Neural cell (in vitro differentiated cells): Measurements from ENCODE around the gene ERCC4. TPM values are rescaled to one million over a fixed set of nuclear protein-coding genes. Genes with fewer than 3 reads are reported as not detected.

Source experiments
- H2AFZ ChIP-seq: fragments of 200-600, 300-800 bp; sonication (generic), shearing (Covaris generic); 2 replicates; pipeline ENCODE4 v1.6.0; 2014; ENCODE audit warnings: low read depth, mild to moderate bottlenecking, antibody characterized with exemption, low read length, moderate library complexity
- H3F3A ChIP-seq: fragments of 200-600 bp; shearing (Covaris generic); 2 replicates; pipeline ENCODE4 v1.6.1; 2016; ENCODE audit warnings: mild to moderate bottlenecking, moderate library complexity, mixed read lengths, antibody characterized with exemption, low read length; ENCODE audit not compliant: insufficient read depth, poor library complexity, severe bottlenecking
- H3K27ac ChIP-seq: fragments of 200-600, 300-800 bp; sonication (generic), shearing (Covaris generic); 2 replicates; pipeline ENCODE4 v1.5.1; 2014; ENCODE audit warnings: mild to moderate bottlenecking, low read length, moderate library complexity
- H3K27me3 ChIP-seq: fragments of 300-800, 200-600 bp; sonication (generic), shearing (Covaris generic); 2 replicates; pipeline ENCODE4 v1.6.0; 2014; ENCODE audit warnings: mild to moderate bottlenecking, low read depth, low read length, moderate library complexity; ENCODE audit not compliant: insufficient read depth
- H3K36me3 ChIP-seq: fragments of 300-800, 200-600 bp; sonication (generic), shearing (Covaris generic); 2 replicates; pipeline ENCODE4 v1.5.1; 2014; ENCODE audit warnings: mild to moderate bottlenecking, antibody characterized with exemption, low read length, moderate library complexity; ENCODE audit not compliant: insufficient read depth
- H3K4me2 ChIP-seq: fragments of 300-800, 200-600 bp; sonication (generic), shearing (Covaris generic); 2 replicates; pipeline ENCODE4 v1.6.0; 2014; ENCODE audit warnings: mild to moderate bottlenecking, low read length
- H3K4me3 ChIP-seq: fragments of 300-800, 200-600 bp; sonication (generic), shearing (Covaris generic); 2 replicates; pipeline ENCODE4 v1.5.1; 2014; ENCODE audit warnings: mild to moderate bottlenecking, low read length, moderate library complexity
- H3K79me2 ChIP-seq: fragments of 200-600 bp; shearing (Covaris generic); replicated peaks from 2 replicates; pipeline ENCODE4 v1.6.0; 2014; ENCODE audit warnings: mild to moderate bottlenecking, low read length, moderate library complexity; ENCODE audit not compliant: insufficient read depth
- H3K9ac ChIP-seq: fragments of 300-800, 200-600 bp; sonication (generic), shearing (Covaris generic); 2 replicates; pipeline ENCODE4 v1.6.1; 2016; ENCODE audit warnings: mild to moderate bottlenecking, low read length, mixed read lengths
- H3K9me2 ChIP-seq: fragments of 200-600 bp; shearing (Covaris generic); 2 replicates; pipeline ENCODE4 v1.6.1; 2016; ENCODE audit warnings: mild to moderate bottlenecking, low read length, mixed read lengths; ENCODE audit not compliant: insufficient read depth
- H3K9me3 ChIP-seq: fragments of 200-600, 300-800 bp; sonication (generic), shearing (Covaris generic); 2 replicates; pipeline ENCODE4 v1.6.1; 2016; ENCODE audit warnings: mild to moderate bottlenecking, mixed run types, low read length, moderate library complexity, mixed read lengths
- H4K20me1 ChIP-seq: fragments of 200-600 bp; shearing (Covaris generic); 2 replicates; pipeline ENCODE4 v1.6.1; 2016; ENCODE audit warnings: mild to moderate bottlenecking, mixed run types; ENCODE audit not compliant: insufficient read depth
- EP300 ChIP-seq: fragments of 450-650 bp; conservative IDR thresholded peaks from 2 replicates; pipeline ENCODE4 v1.6.1; 2014; ENCODE audit warnings: antibody characterized with exemption, mild to moderate bottlenecking, moderate library complexity; ENCODE audit not compliant: poor library complexity, severe bottlenecking
- EZH2 ChIP-seq: fragments of 200-600, 300-800 bp; shearing (Covaris generic), sonication (generic); IDR thresholded peaks from 2 replicates; pipeline ENCODE4 v1.6.1; 2014; ENCODE audit warnings: antibody characterized with exemption, low read length, borderline replicate concordance, mild to moderate bottlenecking; ENCODE audit not compliant: insufficient read depth, poor library complexity, severe bottlenecking
- MXI1 ChIP-seq: fragments of 450-650 bp; conservative IDR thresholded peaks from 2 replicates; pipeline ENCODE4 v1.6.1; 2014; ENCODE audit warnings: antibody characterized with exemption, mild to moderate bottlenecking; ENCODE audit not compliant: poor library complexity, severe bottlenecking
- POLR2AphosphoS5 ChIP-seq: IDR thresholded peaks from 2 replicates; pipeline ENCODE4 v1.6.1; 2012
- RAD21 ChIP-seq: fragments of 450-650 bp; conservative IDR thresholded peaks from 2 replicates; pipeline ENCODE4 v1.6.1; 2014; ENCODE audit warnings: antibody characterized with exemption, mild to moderate bottlenecking, moderate library complexity
- SMC3 ChIP-seq: fragments of 450-650 bp; conservative IDR thresholded peaks from 2 replicates; pipeline ENCODE4 v1.6.1; 2014; ENCODE audit warnings: antibody characterized with exemption, mild to moderate bottlenecking, moderate library complexity; ENCODE audit not compliant: poor library complexity
- TAF1 ChIP-seq: IDR thresholded peaks from 2 replicates; pipeline ENCODE4 v1.6.1; 2012; ENCODE audit warnings: low read depth
- polyA plus RNA-seq: library from polyadenylated mRNA; depleted of rRNA; stranded (reverse); fragments of >200 nt; gene quantifications from 2 replicates; pipeline ENCODE4 v1.2.3, GENCODE V29; 2014
- TF ChIP-seq, protein P1 (sequence below): fragments of 450-650 bp; IDR thresholded peaks from 2 replicates; pipeline ENCODE4 v1.5.1; 2014; ENCODE audit warnings: antibody characterized with exemption, mild to moderate bottlenecking, moderate library complexity; ENCODE audit not compliant: poor library complexity, severe bottlenecking
- TF ChIP-seq, protein P2 (sequence below): IDR thresholded peaks from 2 replicates; pipeline ENCODE4 v1.6.1; 2012; ENCODE audit warnings: borderline replicate concordance

The ERCC4 gene
- polyA plus RNA-seq, 1 donor from 2014 or later = 5.8 TPM

DNA sequence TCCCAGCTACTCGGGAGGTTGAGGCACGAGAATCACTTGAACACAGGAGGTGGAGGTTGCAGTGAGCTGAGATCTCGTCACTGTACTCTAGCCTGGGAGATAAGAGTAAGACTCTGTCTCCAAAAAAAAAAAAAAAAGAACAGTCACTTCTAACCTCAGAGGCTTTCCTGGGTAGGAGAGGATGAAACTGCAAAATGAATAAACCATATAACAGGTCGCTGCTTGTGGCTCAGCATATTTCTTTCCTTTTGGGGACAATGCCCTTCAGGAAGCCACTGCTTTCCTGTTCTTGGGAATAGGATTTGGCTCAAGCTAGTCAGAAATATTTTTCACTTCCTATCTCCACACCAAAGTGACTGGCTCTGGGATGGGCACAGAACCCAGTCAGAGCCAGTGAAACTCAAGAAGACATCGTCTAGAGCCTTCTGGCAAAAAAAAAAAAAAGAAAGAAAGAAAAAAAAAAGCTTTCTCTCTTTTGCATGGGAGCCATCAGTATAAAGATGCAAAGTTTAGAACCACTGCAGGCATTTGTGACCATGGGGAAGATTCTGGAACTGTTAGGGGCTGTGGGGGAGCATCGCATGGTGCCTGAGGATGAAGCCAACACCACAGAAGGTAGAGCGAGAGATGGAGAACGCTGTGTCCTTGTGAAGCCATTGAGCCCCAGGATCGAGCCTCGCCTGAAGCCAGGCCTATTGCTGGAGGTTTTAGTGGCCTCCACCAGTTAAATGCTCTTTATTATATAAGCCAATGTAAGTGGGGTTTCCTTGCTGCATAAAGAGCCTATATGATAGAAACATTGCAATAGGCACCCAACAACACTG, 79.3 kb downstream of the ERCC4 start:
- Histone ChIP-seq H3F3A (no peaks in the 10 kb centered on the region), H4K20me1 (no peaks in the 10 kb centered on the region), H3K27me3 (no peaks in the 10 kb centered on the region), H3K27ac (no peak overlapping the region), H3K9me3 (no peaks in the 10 kb centered on the region), H3K4me3 (no peak overlapping the region), H2AFZ (no peak overlapping the region), H3K79me2 (no peaks in the 10 kb centered on the region), H3K4me2 (no peak overlapping the region), H3K9me2 (no peaks in the 10 kb centered on the region), H3K9ac (no peak overlapping the region), H3K36me3 (no peaks in the 10 kb centered on the region)
- TF ChIP-seq, protein P1, sequence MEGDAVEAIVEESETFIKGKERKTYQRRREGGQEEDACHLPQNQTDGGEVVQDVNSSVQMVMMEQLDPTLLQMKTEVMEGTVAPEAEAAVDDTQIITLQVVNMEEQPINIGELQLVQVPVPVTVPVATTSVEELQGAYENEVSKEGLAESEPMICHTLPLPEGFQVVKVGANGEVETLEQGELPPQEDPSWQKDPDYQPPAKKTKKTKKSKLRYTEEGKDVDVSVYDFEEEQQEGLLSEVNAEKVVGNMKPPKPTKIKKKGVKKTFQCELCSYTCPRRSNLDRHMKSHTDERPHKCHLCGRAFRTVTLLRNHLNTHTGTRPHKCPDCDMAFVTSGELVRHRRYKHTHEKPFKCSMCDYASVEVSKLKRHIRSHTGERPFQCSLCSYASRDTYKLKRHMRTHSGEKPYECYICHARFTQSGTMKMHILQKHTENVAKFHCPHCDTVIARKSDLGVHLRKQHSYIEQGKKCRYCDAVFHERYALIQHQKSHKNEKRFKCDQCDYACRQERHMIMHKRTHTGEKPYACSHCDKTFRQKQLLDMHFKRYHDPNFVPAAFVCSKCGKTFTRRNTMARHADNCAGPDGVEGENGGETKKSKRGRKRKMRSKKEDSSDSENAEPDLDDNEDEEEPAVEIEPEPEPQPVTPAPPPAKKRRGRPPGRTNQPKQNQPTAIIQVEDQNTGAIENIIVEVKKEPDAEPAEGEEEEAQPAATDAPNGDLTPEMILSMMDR = no peak
- TF ChIP-seq MXI1 (no peak), TAF1 (no peak), EZH2 (no peak), RAD21 (no peak)
- TF ChIP-seq, protein P2, sequence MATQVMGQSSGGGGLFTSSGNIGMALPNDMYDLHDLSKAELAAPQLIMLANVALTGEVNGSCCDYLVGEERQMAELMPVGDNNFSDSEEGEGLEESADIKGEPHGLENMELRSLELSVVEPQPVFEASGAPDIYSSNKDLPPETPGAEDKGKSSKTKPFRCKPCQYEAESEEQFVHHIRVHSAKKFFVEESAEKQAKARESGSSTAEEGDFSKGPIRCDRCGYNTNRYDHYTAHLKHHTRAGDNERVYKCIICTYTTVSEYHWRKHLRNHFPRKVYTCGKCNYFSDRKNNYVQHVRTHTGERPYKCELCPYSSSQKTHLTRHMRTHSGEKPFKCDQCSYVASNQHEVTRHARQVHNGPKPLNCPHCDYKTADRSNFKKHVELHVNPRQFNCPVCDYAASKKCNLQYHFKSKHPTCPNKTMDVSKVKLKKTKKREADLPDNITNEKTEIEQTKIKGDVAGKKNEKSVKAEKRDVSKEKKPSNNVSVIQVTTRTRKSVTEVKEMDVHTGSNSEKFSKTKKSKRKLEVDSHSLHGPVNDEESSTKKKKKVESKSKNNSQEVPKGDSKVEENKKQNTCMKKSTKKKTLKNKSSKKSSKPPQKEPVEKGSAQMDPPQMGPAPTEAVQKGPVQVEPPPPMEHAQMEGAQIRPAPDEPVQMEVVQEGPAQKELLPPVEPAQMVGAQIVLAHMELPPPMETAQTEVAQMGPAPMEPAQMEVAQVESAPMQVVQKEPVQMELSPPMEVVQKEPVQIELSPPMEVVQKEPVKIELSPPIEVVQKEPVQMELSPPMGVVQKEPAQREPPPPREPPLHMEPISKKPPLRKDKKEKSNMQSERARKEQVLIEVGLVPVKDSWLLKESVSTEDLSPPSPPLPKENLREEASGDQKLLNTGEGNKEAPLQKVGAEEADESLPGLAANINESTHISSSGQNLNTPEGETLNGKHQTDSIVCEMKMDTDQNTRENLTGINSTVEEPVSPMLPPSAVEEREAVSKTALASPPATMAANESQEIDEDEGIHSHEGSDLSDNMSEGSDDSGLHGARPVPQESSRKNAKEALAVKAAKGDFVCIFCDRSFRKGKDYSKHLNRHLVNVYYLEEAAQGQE = no peak

DNA sequence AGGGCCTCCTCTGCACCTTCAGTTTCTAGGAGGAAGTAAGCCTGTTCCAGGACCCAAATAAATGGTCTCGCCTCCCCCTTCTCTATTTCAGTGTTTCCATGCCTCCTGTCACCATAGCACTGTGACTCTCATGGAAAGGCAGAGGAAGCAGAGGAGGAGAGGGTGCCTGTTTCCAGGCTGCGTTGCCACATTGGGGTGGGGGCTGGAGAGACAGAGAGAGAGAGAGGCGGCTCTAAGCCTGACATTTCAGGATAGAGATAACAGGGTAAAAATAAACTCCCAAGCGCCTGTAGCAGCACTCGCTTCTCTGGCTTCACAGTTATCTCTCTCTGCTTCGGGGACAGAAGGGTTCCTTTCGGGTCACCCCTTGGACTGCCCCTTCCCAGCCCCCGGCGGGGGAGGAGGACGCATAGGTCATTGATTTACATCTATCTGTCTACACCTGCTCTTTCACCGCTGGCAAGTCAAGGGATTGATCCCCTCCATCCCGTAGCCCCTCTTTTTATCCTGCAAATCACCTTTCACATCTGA, 80.0 kb downstream of the ERCC4 start:
- no peaks in the 10 kb centered on the region for H3K9me2 ChIP-seq
- TF ChIP-seq EP300 (no peak), POLR2AphosphoS5 (no peak), SMC3 (no peak), RAD21 (no peak), EZH2 (no peak), TAF1 (no peak), MXI1 (no peak)
- TF ChIP-seq, protein P1 = no peak
- TF ChIP-seq, protein P2 = no peak
- no peaks in the 10 kb centered on the region for H3F3A ChIP-seq
- no peak overlapping the region for H3K4me3 ChIP-seq
- H2AFZ ChIP-seq = no peak overlapping the region
- no peaks in the 10 kb centered on the region for H3K9me3 ChIP-seq
- no peak overlapping the region for H3K27ac ChIP-seq
- no peaks in the 10 kb centered on the region for H3K27me3 ChIP-seq
- H3K79me2 ChIP-seq = no peaks in the 10 kb centered on the region
- H3K36me3 ChIP-seq = no peaks in the 10 kb centered on the region
- H4K20me1 ChIP-seq = no peaks in the 10 kb centered on the region
- no peak overlapping the region for H3K4me2 ChIP-seq
- no peak overlapping the region for H3K9ac ChIP-seq
